H1 (cell line): ENCODE measurements around the gene ZNF512. TPM values are rescaled to one million over a fixed set of nuclear protein-coding genes. Genes with fewer than 3 reads are reported as not detected.

Experiments used
- CTCF ChIA-PET: fragments of 300-600 bp; sonication (Branson Sonifier 250); formaldehyde crosslinking; loops from one replicate; lab custom pipeline; 2021; ENCODE audit not compliant: partially characterized antibody; lab: Charles Lee
- POLR2A ChIA-PET: fragments of 300-600 bp; sonication (Branson Sonifier 250); formaldehyde crosslinking; loops from one replicate; lab custom pipeline; 2021; ENCODE audit warnings: inconsistent platforms; ENCODE audit not compliant: partially characterized antibody; lab: Charles Lee
- DNase-seq, 2 experiments: peaks; one replicate each; pipeline versions ENCODE4 v3.0.0 to v3.0.0-alpha.2; 2010 to 2022; ENCODE audit warnings: low spot score in 2 of 2, low read depth in 1 of 2, mixed read lengths in 1 of 2
- FAIRE-seq: peaks from 2 replicates; lab custom pipeline; 2011; peaks lifted over from hg19 to GRCh38; lab: Jason Lieb, UNC
- H2AFZ ChIP-seq: 2 replicates; pipeline ENCODE4 v1.8.1; 2012; ENCODE audit warnings: low read length, inconsistent platforms
- H2AK5ac ChIP-seq: 2 replicates; pipeline ENCODE4 v1.6.1; 2013; ENCODE audit warnings: low read depth, low read length
- H2BK120ac ChIP-seq: replicated peaks from 2 replicates; pipeline ENCODE3; 2013; ENCODE audit warnings: low read depth, low read length, inconsistent platforms
- H2BK12ac ChIP-seq: 2 replicates; pipeline ENCODE4 v1.6.1; 2013; ENCODE audit warnings: low read depth, low read length
- H2BK15ac ChIP-seq: 2 replicates; pipeline ENCODE4 v1.6.1; 2013; ENCODE audit warnings: low read length
- H2BK20ac ChIP-seq: 2 replicates; pipeline ENCODE4 v1.6.1; 2013; ENCODE audit warnings: low read length
- H2BK5ac ChIP-seq: 2 replicates; pipeline ENCODE4 v1.6.1; 2013; ENCODE audit warnings: low read depth, low read length
- H3K14ac ChIP-seq: 2 replicates; pipeline ENCODE4 v1.6.1; 2013; ENCODE audit warnings: inconsistent platforms; ENCODE audit not compliant: insufficient read length
- H3K18ac ChIP-seq: 2 replicates; pipeline ENCODE4 v1.6.1; 2013; ENCODE audit warnings: low read length; ENCODE audit errors: extremely low read depth
- H3K23ac ChIP-seq: 2 replicates; pipeline ENCODE4 v1.6.1; 2013; ENCODE audit warnings: inconsistent platforms; ENCODE audit not compliant: insufficient read length
- H3K23me2 ChIP-seq: 2 replicates; pipeline ENCODE4 v1.6.1; 2013; ENCODE audit warnings: low read depth, low read length
- H3K27ac ChIP-seq: 2 replicates; pipeline ENCODE4 v1.6.1; 2011; ENCODE audit warnings: low read depth, low read length, inconsistent platforms
- H3K27me3 ChIP-seq, 4 experiments: replicated peaks in 1 of 4; 1 replicate in 1 of 4; 2 replicates in 3 of 4; pipeline versions ENCODE4 v1.6.1 to v1.8.1; 2011 to 2013; ENCODE audit warnings: low read length in 3 of 4, mild to moderate bottlenecking in 3 of 4, inconsistent platforms in 2 of 4, mixed read lengths in 2 of 4, moderate library complexity in 1 of 4; ENCODE audit not compliant: control insufficient read depth in 3 of 4, insufficient read depth in 3 of 4; ENCODE audit errors: extremely low read depth in 1 of 4
- H3K36me3 ChIP-seq, 4 experiments: 2 replicates each; pipeline versions ENCODE4 v1.6.1 to v1.8.1; 2011 to 2013; ENCODE audit warnings: mild to moderate bottlenecking in 4 of 4, low read length in 3 of 4, moderate library complexity in 2 of 4, control low read depth in 1 of 4, inconsistent platforms in 1 of 4; ENCODE audit not compliant: insufficient read depth in 4 of 4, control insufficient read depth in 2 of 4
- H3K4ac ChIP-seq: replicated peaks from 2 replicates; pipeline ENCODE3; 2013; ENCODE audit warnings: low read length, low read depth, mixed read lengths, inconsistent platforms; ENCODE audit not compliant: insufficient read length
- H3K4me1 ChIP-seq, 4 experiments: replicated peaks in 1 of 4; 1 replicate in 1 of 4; 2 replicates in 3 of 4; pipeline versions ENCODE4 v1.6.1 to v1.8.1; 2011 to 2013; ENCODE audit warnings: low read length in 3 of 4, inconsistent platforms in 2 of 4, mixed read lengths in 1 of 4; ENCODE audit not compliant: insufficient read depth in 4 of 4, control insufficient read depth in 3 of 4
- H3K4me2 ChIP-seq, 2 experiments: 2 replicates each; pipeline versions ENCODE4 v1.6.1 to v1.8.1; 2011 to 2013; ENCODE audit warnings: low read depth in 2 of 2, low read length in 2 of 2, control low read depth in 1 of 2, inconsistent platforms in 1 of 2, mild to moderate bottlenecking in 1 of 2; ENCODE audit not compliant: insufficient read depth in 1 of 2
- H3K4me3 ChIP-seq, 4 experiments: fragments of 200-600, 300-600 bp in 1 of 4; sonication (generic), shearing (Covaris generic), sonication (Bioruptor Twin) in 1 of 4; 2 replicates each; pipeline versions ENCODE4 v1.5.1 to v1.8.1; 2011 to 2016; ENCODE audit warnings: low read length in 4 of 4, low read depth in 3 of 4, control low read depth in 2 of 4, inconsistent platforms in 2 of 4, mild to moderate bottlenecking in 2 of 4, mixed read lengths in 1 of 4, moderate library complexity in 1 of 4; ENCODE audit not compliant: insufficient read depth in 2 of 4; ENCODE audit errors: extremely low read depth in 1 of 4
- H3K56ac ChIP-seq: replicated peaks from 2 replicates; pipeline ENCODE3; 2013; ENCODE audit warnings: low read depth, mild to moderate bottlenecking, mixed read lengths, low read length, inconsistent platforms; ENCODE audit not compliant: insufficient read length
- H3K79me1 ChIP-seq: 2 replicates; pipeline ENCODE4 v1.6.1; 2013; ENCODE audit warnings: low read depth, low read length, control low read depth
- H3K79me2 ChIP-seq, 2 experiments: 2 replicates each; pipeline versions ENCODE4 v1.6.1 to v1.8.1; 2012 to 2013; ENCODE audit warnings: low read length in 2 of 2, mild to moderate bottlenecking in 2 of 2, inconsistent platforms in 1 of 2; ENCODE audit not compliant: insufficient read depth in 2 of 2, control insufficient read depth in 1 of 2
- H3K9ac ChIP-seq, 4 experiments: replicated peaks in 1 of 4; 1 replicate in 1 of 4; 2 replicates in 3 of 4; pipeline versions ENCODE4 v1.6.1 to v1.8.1; 2011 to 2013; ENCODE audit warnings: low read depth in 3 of 4, low read length in 3 of 4, control low read depth in 2 of 4, mild to moderate bottlenecking in 2 of 4, moderate library complexity in 2 of 4, inconsistent platforms in 1 of 4; ENCODE audit errors: extremely low read depth in 1 of 4
- H3K9me3 ChIP-seq, 2 experiments: 2 replicates each; pipeline versions ENCODE4 v1.6.1 to v1.8.1; 2012 to 2013; ENCODE audit warnings: mild to moderate bottlenecking in 2 of 2, moderate library complexity in 2 of 2, control low read depth in 1 of 2, inconsistent platforms in 1 of 2, low read depth in 1 of 2, low read length in 1 of 2, mixed read lengths in 1 of 2; ENCODE audit not compliant: insufficient read depth in 2 of 2
- H4K20me1 ChIP-seq, 2 experiments: replicated peaks in 1 of 2; 2 replicates each; pipeline versions ENCODE3 to v1.8.1; 2011 to 2013; ENCODE audit warnings: inconsistent platforms in 2 of 2, low read length in 2 of 2, mild to moderate bottlenecking in 1 of 2; ENCODE audit not compliant: insufficient read depth in 2 of 2, control insufficient read depth in 1 of 2
- H4K5ac ChIP-seq: 2 replicates; pipeline ENCODE4 v1.6.1; 2013; ENCODE audit warnings: low read length, low read depth, mixed read lengths, inconsistent platforms; ENCODE audit not compliant: insufficient read length
- H4K8ac ChIP-seq: 2 replicates; pipeline ENCODE4 v1.8.0; 2013; ENCODE audit warnings: mild to moderate bottlenecking, moderate library complexity, low read length, inconsistent platforms; ENCODE audit not compliant: insufficient read depth; ENCODE audit errors: extremely low read depth
- H4K91ac ChIP-seq: replicated peaks from 2 replicates; pipeline ENCODE3; 2013; ENCODE audit warnings: low read length, mixed read lengths, inconsistent platforms; ENCODE audit not compliant: insufficient read length
- CEBPB ChIP-seq: IDR thresholded peaks from 2 replicates; pipeline ENCODE4 v1.6.1; 2012; ENCODE audit warnings: low read depth, low read length
- EGR1 ChIP-seq: IDR thresholded peaks from 2 replicates; pipeline ENCODE4 v1.6.1; 2011; ENCODE audit warnings: low read depth, low read length, borderline replicate concordance
- KDM1A ChIP-seq: fragments of 200-600, 300-600 bp; sonication (generic); IDR thresholded peaks from 2 replicates; pipeline ENCODE4 v1.7.1; 2016; ENCODE audit warnings: mild to moderate bottlenecking, low read length, borderline replicate concordance
- POU5F1 ChIP-seq: IDR thresholded peaks from 2 replicates; pipeline ENCODE4 v1.6.1; 2011; ENCODE audit warnings: low read depth, mild to moderate bottlenecking, low read length, moderate library complexity
- RXRA ChIP-seq: IDR thresholded peaks from 2 replicates; pipeline ENCODE4 v1.6.1; 2011; ENCODE audit warnings: low read depth, mild to moderate bottlenecking, low read length, moderate library complexity; ENCODE audit not compliant: insufficient read depth
- SIRT6 ChIP-seq: IDR thresholded peaks from one replicate; pipeline ENCODE4 v1.7.1; 2012; ENCODE audit warnings: low read length, inconsistent platforms
- SP1 ChIP-seq: IDR thresholded peaks from 2 replicates; pipeline ENCODE4 v1.6.1; 2011; ENCODE audit warnings: low read depth, low read length
- SP2 ChIP-seq: IDR thresholded peaks from 2 replicates; pipeline ENCODE4 v1.6.1; 2012; ENCODE audit warnings: mild to moderate bottlenecking, low read length, inconsistent platforms
- SRF ChIP-seq: IDR thresholded peaks from 2 replicates; pipeline ENCODE4 v1.6.1; 2011; ENCODE audit warnings: mild to moderate bottlenecking, low read depth, low read length, moderate library complexity
- TAF7 ChIP-seq: optimal IDR thresholded peaks from 2 replicates; pipeline ENCODE3; 2011; ENCODE audit warnings: low read depth, mild to moderate bottlenecking, inconsistent platforms, low read length, moderate library complexity, borderline replicate concordance
- TBP ChIP-seq: IDR thresholded peaks from 2 replicates; pipeline ENCODE4 v1.6.1; 2011; ENCODE audit warnings: low read depth, low read length, improper control_type of control experiment
- WGBS, 2 experiments: shearing (Covaris generic) in 1 of 2; methylation state at CpG; one replicate each; pipeline versions ENCODE4 v1.1.6 to v1.1.7; 2013 to 2015; ENCODE audit warnings: low lambda C conversion rate in 2 of 2, mixed read lengths in 2 of 2, inconsistent platforms in 1 of 2, low coverage in 1 of 2, missing lambda C conversion rate in 1 of 2; ENCODE audit not compliant: insufficient replicate concordance in 2 of 2, insufficient coverage in 1 of 2, insufficient read length in 1 of 2; ENCODE audit errors: extremely low coverage in 1 of 2, missing lambda C conversion rate in 1 of 2; 5-methylcytosine and 5-hydroxymethylcytosine counted together
- polyA plus RNA-seq, 7 experiments: library from polyadenylated mRNA; depleted of rRNA in 3 of 7; stranded (reverse) in 5 of 7; unstranded in 2 of 7; fragments of >200 nt in 5 of 7; fragments of 200-250 nt in 2 of 7; gene quantifications; 1 replicate in 5 of 7; 2 replicates in 1 of 7; 4 replicates in 1 of 7; pipeline versions ENCODE4 v1.2.1 to v1.2.3, GENCODE V29; 2011 to 2013; ENCODE audit warnings: missing spikeins in 2 of 7, mixed read lengths in 2 of 7
- total RNA-seq: library from RNA; stranded (reverse); fragmentation: NEBNext Ultra II Directional; extraction: Animal tissue kit (Norgen Biotek cat#: 25700); gene quantifications from 2 replicates; pipeline ENCODE4 v1.2.1, GENCODE V29; 2021

Gene ZNF512
- total and polyA plus RNA-seq, 2 of the 8 experiments (the other 6 are each of a cell fraction or from before 2014, with no cell fraction given), result 17.6 to 37.9 TPM

DNA sequence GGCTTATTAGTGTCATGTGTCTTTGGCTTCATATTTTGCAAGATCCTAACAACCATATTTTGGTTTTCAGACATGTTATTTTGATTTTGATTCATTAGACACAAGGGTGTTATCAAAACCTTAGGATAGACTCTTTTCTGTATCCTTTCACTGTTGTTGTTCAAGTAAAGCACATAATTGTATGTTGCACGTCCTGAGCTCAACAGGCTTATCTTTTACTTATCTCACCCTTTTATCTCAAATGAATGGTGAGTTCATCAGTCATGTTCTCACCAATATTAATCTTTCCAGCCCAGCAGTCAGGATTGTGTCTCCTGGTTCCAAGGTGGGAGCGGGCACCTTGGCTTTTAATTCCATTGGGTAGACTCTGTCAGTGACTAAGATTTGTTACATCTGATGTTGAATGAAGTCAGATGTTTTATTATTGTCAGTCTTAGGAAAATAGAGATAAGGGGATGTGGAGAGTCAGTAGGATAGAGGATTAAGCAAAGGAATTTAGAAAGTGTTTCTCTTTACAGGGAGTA is 57.9 kb downstream of the ZNF512 start:
- H2BK12ac ChIP-seq, result no peak overlapping the region
- ChIA-PET POLR2A (no interaction called here), CTCF (no interaction called here)
- no peaks in the 10 kb centered on the region for H3K9me3 ChIP-seq
- H3K23me2 ChIP-seq, result no peaks in the 10 kb centered on the region
- no peak overlapping the region for H3K18ac ChIP-seq
- no peak overlapping the region for H3K9ac ChIP-seq
- no peak overlapping the region for H3K4me2 ChIP-seq
- WGBS, 2 experiments, result 90% methylated on average over 2 of the region's 2 CpGs; no CpG with 5 or more reads in 1 of the 2 experiments
- FAIRE-seq (no peak), DNase-seq (no peak)
- no peaks in the 10 kb centered on the region for H3K27me3 ChIP-seq
- H3K14ac ChIP-seq, result no peak overlapping the region
- no peak overlapping the region for H4K91ac ChIP-seq
- no peak overlapping the region for H3K56ac ChIP-seq
- peaks cover 12 to 52% (median 40%) of the 10 kb centered on the region in 4 experiments for H3K36me3 ChIP-seq
- H3K27ac ChIP-seq, result no peak overlapping the region
- no peak overlapping the region for H2BK20ac ChIP-seq
- no peak overlapping the region for H4K8ac ChIP-seq
- H3K4ac ChIP-seq, result no peak overlapping the region
- H3K4me1 ChIP-seq, result no peaks in the 10 kb centered on the region
- no peak overlapping the region for H2AFZ ChIP-seq
- H4K5ac ChIP-seq, result no peak overlapping the region
- no peaks in the 10 kb centered on the region for H3K79me1 ChIP-seq
- H3K4me3 ChIP-seq, result no peak overlapping the region
- no peak overlapping the region for H3K23ac ChIP-seq
- H2BK5ac ChIP-seq, result no peak overlapping the region
- H2BK120ac ChIP-seq, result no peak overlapping the region
- no peaks in the 10 kb centered on the region for H3K79me2 ChIP-seq
- no peak overlapping the region for H2AK5ac ChIP-seq
- no peak overlapping the region for H2BK15ac ChIP-seq
- H4K20me1 ChIP-seq, result no peaks in the 10 kb centered on the region
- TF ChIP-seq CEBPB, result no peak
- TF ChIP-seq SIRT6, result no peak
- TF ChIP-seq TAF7, result no peak
- no peak for TF ChIP-seq SRF
- TF ChIP-seq EGR1, result no peak
- no peak for TF ChIP-seq SP2
- TF ChIP-seq POU5F1, result no peak
- no peak for TF ChIP-seq KDM1A
- no peak for TF ChIP-seq SP1
- TF ChIP-seq RXRA, result no peak
- no peak for TF ChIP-seq TBP
